HuH-7.5 (cell line): ENCODE results near the gene STX19.
"Not testable (repeated sequence)": the region's sequence is repeated elsewhere in the genome, so short reads cannot be mapped to it uniquely, and the experiment has no call there.

Source experiments
- DNase-seq: peaks from one replicate; pipeline ENCODE4 v3.0.0; 2011; ENCODE audit warnings: low spot score

Gene STX19

GRCh38 chr3:93973131-93974126, 55.0 kb downstream of the STX19 start, which contains the start of gene PROS1:
Gene PROS1 (minus strand): TSS chr3:93973896. CDS start chr3:93973749, 147 bp downstream.
- DNase-seq, result peak; percentile 71

GRCh38 chr3:93969997-93970396, 58.4 kb downstream of the STX19 start:
- DNase-seq, result no peak

GRCh38 chr3:93969443-93969842, 59.0 kb downstream of the STX19 start:
- DNase-seq, result no peak

- not testable (repeated sequence) for DNase-seq
These were observed 63.3 kb downstream of the STX19 start for GRCh38 chr3:93965106-93965505.
